ENCODE data around the gene HPS5. TPM values are rescaled to one million over a fixed set of nuclear protein-coding genes. Genes with fewer than 3 reads are reported as not detected.

The HPS5 gene
- polyA plus RNA-seq, 1 donor (not counting 4 experiments of a cell fraction or from before 2014, with no cell fraction given) = 20.9 TPM

- Histone ChIP-seq H3K9me1 (ENCODE audit: control insufficient read depth, extremely low read depth, insufficient read depth, low read length) (no peaks in the 10 kb centered on the region), H3K27ac (ENCODE audit: control insufficient read depth, insufficient read depth, low read length) (no peak overlapping the region), H3K4me2 (ENCODE audit: control insufficient read depth, extremely low read depth, insufficient read depth, low read depth, low read length) (no peak overlapping the region), H4K20me1 (ENCODE audit: control insufficient read depth, extremely low read depth, insufficient read depth, low read length) (no peaks in the 10 kb centered on the region), H3K9me3 (ENCODE audit: control insufficient read depth, low read depth, low read length) (no peaks in the 10 kb centered on the region), H2AFZ (ENCODE audit: control insufficient read depth, low read length) (peak overlapping the region; percentile 38), H3K27me3 (ENCODE audit: control insufficient read depth, extremely low read depth, insufficient read depth, low read length) (no peaks in the 10 kb centered on the region), H3K79me2 (ENCODE audit: control insufficient read depth, insufficient read depth, low read length) (no peaks in the 10 kb centered on the region), H3K9ac (ENCODE audit: control insufficient read depth, extremely low read depth, insufficient read depth, low read length) (no peak overlapping the region), H3K4me3 (ENCODE audit: control insufficient read depth in 2 of 3, extremely low read depth in 1 of 3, insufficient read depth in 2 of 3, low read depth in 1 of 3, low read length in 3 of 3) (no peak overlapping the region), H3K4me1 (ENCODE audit: control insufficient read depth, extremely low read depth, insufficient read depth, low read length) (peaks cover 2% of the 10 kb centered on the region), H3K36me3 (ENCODE audit: control insufficient read depth in 2 of 2, extremely low read depth in 1 of 2, insufficient read depth in 2 of 2, low read length in 2 of 2) (no peaks in the 10 kb centered on the region)
- FAIRE-seq = peak; percentile 82
- TF ChIP-seq CTCF (optimal IDR thresholded peaks at IDR 0.05 in 1 of 3, IDR thresholded peaks at IDR 0.05 in 1 of 3, conservative IDR thresholded peaks at IDR 0.05 in 1 of 3; ENCODE audit: extremely low read depth in 1 of 3, insufficient read depth in 2 of 3, low read length in 3 of 3) = peak; percentile 81 to 91 (median 90)
- no peak for TF ChIP-seq EZH2 (IDR thresholded peaks at IDR 0.05; ENCODE audit: low read length)
- peak; percentile 32 for DNase-seq (ENCODE audit: low read depth, low spot score)
- dilution Hi-C loops (cut with MboI; ENCODE audit: extremely low pct_ligation_motif_present, low sequenced_read_pairs) = no loop called here
These were observed 78.1 kb downstream of the HPS5 start for GRCh38 chr11:18243783-18244362.

DNA sequence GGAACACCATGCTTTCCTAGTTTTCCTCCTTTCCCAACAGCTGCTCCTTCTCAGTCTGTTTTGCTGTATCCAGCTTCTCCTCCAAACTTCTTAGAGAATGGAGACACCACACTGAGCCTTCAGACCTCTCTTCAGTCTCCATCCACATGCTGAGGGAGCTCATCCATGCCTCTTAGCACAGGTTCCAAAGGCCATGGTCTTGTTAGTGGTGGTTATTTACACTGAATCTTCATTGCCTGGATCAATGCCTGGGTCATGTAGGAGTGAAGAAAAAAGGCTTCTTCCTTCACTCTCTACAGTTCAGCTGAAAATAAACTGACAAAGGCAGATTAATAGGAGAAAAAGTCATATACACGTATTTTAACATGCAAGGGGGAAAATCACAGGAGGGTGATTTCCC, 82.3 kb downstream of the HPS5 start:
- Histone ChIP-seq H3K27me3 (ENCODE audit: control insufficient read depth, extremely low read depth, insufficient read depth, low read length) (peaks cover 5% of the 10 kb centered on the region), H3K9me1 (ENCODE audit: control insufficient read depth, extremely low read depth, insufficient read depth, low read length) (no peaks in the 10 kb centered on the region), H3K79me2 (ENCODE audit: control insufficient read depth, insufficient read depth, low read length) (no peaks in the 10 kb centered on the region), H3K4me2 (ENCODE audit: control insufficient read depth, extremely low read depth, insufficient read depth, low read depth, low read length) (no peak overlapping the region), H4K20me1 (ENCODE audit: control insufficient read depth, extremely low read depth, insufficient read depth, low read length) (no peaks in the 10 kb centered on the region), H3K36me3 (ENCODE audit: control insufficient read depth in 2 of 2, extremely low read depth in 1 of 2, insufficient read depth in 2 of 2, low read length in 2 of 2) (no peaks in the 10 kb centered on the region), H3K4me1 (ENCODE audit: control insufficient read depth, extremely low read depth, insufficient read depth, low read length) (no peaks in the 10 kb centered on the region), H2AFZ (ENCODE audit: control insufficient read depth, low read length) (no peak overlapping the region), H3K27ac (ENCODE audit: control insufficient read depth, insufficient read depth, low read length) (no peak overlapping the region), H3K9me3 (ENCODE audit: control insufficient read depth, low read depth, low read length) (no peaks in the 10 kb centered on the region), H3K4me3 (ENCODE audit: control insufficient read depth in 2 of 3, extremely low read depth in 1 of 3, insufficient read depth in 2 of 3, low read depth in 1 of 3, low read length in 3 of 3) (no peak overlapping the region), H3K9ac (ENCODE audit: control insufficient read depth, extremely low read depth, insufficient read depth, low read length) (no peak overlapping the region)
- no peak for FAIRE-seq
- TF ChIP-seq CTCF (optimal IDR thresholded peaks at IDR 0.05 in 1 of 3, IDR thresholded peaks at IDR 0.05 in 1 of 3, conservative IDR thresholded peaks at IDR 0.05 in 1 of 3; ENCODE audit: extremely low read depth in 1 of 3, insufficient read depth in 2 of 3, low read length in 3 of 3) (no peak), EZH2 (IDR thresholded peaks at IDR 0.05; ENCODE audit: low read length) (no peak)
- dilution Hi-C loops (cut with MboI; ENCODE audit: extremely low pct_ligation_motif_present, low sequenced_read_pairs) = no loop called here
- no peak for DNase-seq (ENCODE audit: low read depth, low spot score)
